WTC11 (cell line): ENCODE results near the gene S100PBP. TPM values are rescaled to one million over a fixed set of nuclear protein-coding genes. Genes with fewer than 3 reads are reported as not detected.

Source experiments
- ATAC-seq: fragments of 200-7000 bp; cut with Tn5 transposase; 2 replicates; pipeline ENCODE4 v1.10.0; 2021; ENCODE audit warnings: mild to moderate bottlenecking, moderate library complexity
- CTCF ChIA-PET: fragments of 300-600 bp; sonication (Branson Sonifier 250); formaldehyde crosslinking; loops from one replicate; lab custom pipeline; 2021; ENCODE audit warnings: antibody characterized with exemption; lab: Charles Lee
- POLR2A ChIA-PET: fragments of 350-600 bp; sonication (Branson Sonifier 250); formaldehyde crosslinking; loops from one replicate; lab custom pipeline; 2021; ENCODE audit warnings: antibody characterized with exemption; lab: Charles Lee
- DNase-seq: peaks from one replicate; pipeline ENCODE4 v3.0.0; 2021; ENCODE audit warnings: low spot score
- H3K27ac Mint-ChIP-seq: 2 replicates; pipeline ENCODE4 v1.8.0; 2021; ENCODE audit warnings: mixed read lengths
- H3K27me3 Mint-ChIP-seq: 2 replicates; pipeline ENCODE4 v1.8.0; 2021; ENCODE audit warnings: low read depth, mild to moderate bottlenecking, moderate library complexity, mixed read lengths
- H3K36me3 Mint-ChIP-seq: 2 replicates; pipeline ENCODE4 v1.8.0; 2021; ENCODE audit warnings: mixed read lengths
- H3K4me1 Mint-ChIP-seq: 2 replicates; pipeline ENCODE4 v1.8.0; 2022; ENCODE audit warnings: mixed read lengths
- H3K4me3 Mint-ChIP-seq: 2 replicates; pipeline ENCODE4 v1.8.0; 2021; ENCODE audit warnings: mild to moderate bottlenecking, moderate library complexity, mixed read lengths
- H3K9me3 Mint-ChIP-seq: 2 replicates; pipeline ENCODE4 v1.8.0; 2021; ENCODE audit warnings: mixed read lengths
- ARID4B ChIP-seq: sonication (generic); formaldehyde crosslinking; IDR thresholded peaks from 2 replicates; pipeline ENCODE4 v1.8.0; 2023; ENCODE audit warnings: missing genetic modification reagents, mild to moderate bottlenecking, borderline replicate concordance
- CBFB ChIP-seq: sonication (generic); formaldehyde crosslinking; IDR thresholded peaks from 2 replicates; pipeline ENCODE4 v1.8.1; 2022; ENCODE audit warnings: mild to moderate bottlenecking, low read depth, missing genetic modification reagents
- E2F4 ChIP-seq: sonication (generic); formaldehyde crosslinking; IDR thresholded peaks from 2 replicates; pipeline ENCODE4 v1.8.1; 2022; ENCODE audit warnings: low read depth, mild to moderate bottlenecking, moderate library complexity, missing genetic modification reagents, borderline replicate concordance
- EMX1 ChIP-seq: fragments of 250-450 bp; sonication (Bioruptor Pico); IDR thresholded peaks from 2 replicates; pipeline ENCODE4 v1.8.0; 2021; ENCODE audit warnings: mild to moderate bottlenecking
- ETV6 ChIP-seq: sonication (generic); formaldehyde crosslinking; IDR thresholded peaks from 2 replicates; pipeline ENCODE4 v1.8.1; 2022; ENCODE audit warnings: mild to moderate bottlenecking, missing genetic modification reagents
- FOXJ3 ChIP-seq: sonication (generic); formaldehyde crosslinking; IDR thresholded peaks from 2 replicates; pipeline ENCODE4 v1.9.0; 2021; ENCODE audit warnings: missing genetic modification reagents, mild to moderate bottlenecking, borderline replicate concordance
- FOXP1 ChIP-seq: sonication (generic); formaldehyde crosslinking; IDR thresholded peaks from 2 replicates; pipeline ENCODE4 v1.8.0; 2022; ENCODE audit warnings: missing genetic modification reagents, mild to moderate bottlenecking, moderate library complexity, borderline replicate concordance
- GTF2I ChIP-seq: fragments of 250-450 bp; sonication (Bioruptor Pico); conservative IDR thresholded peaks from 2 replicates; pipeline ENCODE4 v1.4.0; 2021; ENCODE audit warnings: mild to moderate bottlenecking
- IRF2 ChIP-seq: sonication (generic); formaldehyde crosslinking; IDR thresholded peaks from 2 replicates; pipeline ENCODE4 v1.8.0; 2022; ENCODE audit warnings: low read depth, missing genetic modification reagents, borderline replicate concordance
- JAZF1 ChIP-seq: fragments of 250-450 bp; sonication (Bioruptor Pico); IDR thresholded peaks from 2 replicates; pipeline ENCODE4 v1.9.0; 2021; ENCODE audit warnings: moderate library complexity, mild to moderate bottlenecking, inconsistent platforms
- KAT7 ChIP-seq: sonication (generic); formaldehyde crosslinking; IDR thresholded peaks from 2 replicates; pipeline ENCODE4 v1.8.1; 2023; ENCODE audit warnings: missing genetic modification reagents, mild to moderate bottlenecking, borderline replicate concordance
- MXD4 ChIP-seq: fragments of 250-450 bp; sonication (Bioruptor Pico); IDR thresholded peaks from 2 replicates; pipeline ENCODE4 v1.8.0; 2021; ENCODE audit warnings: mild to moderate bottlenecking, moderate library complexity, borderline replicate concordance
- NFATC4 ChIP-seq: fragments of 250-450 bp; sonication (Bioruptor Pico); IDR thresholded peaks from 2 replicates; pipeline ENCODE4 v1.9.0; 2021; ENCODE audit warnings: mild to moderate bottlenecking
- NFE2L1 ChIP-seq: sonication (generic); formaldehyde crosslinking; IDR thresholded peaks from 2 replicates; pipeline ENCODE4 v1.8.1; 2023; ENCODE audit warnings: missing genetic modification reagents
- NR2C2 ChIP-seq: sonication (generic); formaldehyde crosslinking; IDR thresholded peaks from 2 replicates; pipeline ENCODE4 v1.8.0; 2022; ENCODE audit warnings: mild to moderate bottlenecking, missing genetic modification reagents
- PRRX2 ChIP-seq: fragments of 250-450 bp; sonication (Bioruptor Pico); IDR thresholded peaks from 2 replicates; pipeline ENCODE4 v1.8.0; 2021; ENCODE audit warnings: mild to moderate bottlenecking
- RORB ChIP-seq: fragments of 250-450 bp; sonication (Bioruptor Pico); IDR thresholded peaks from 2 replicates; pipeline ENCODE4 v1.9.0; 2021; ENCODE audit warnings: mild to moderate bottlenecking
- SMAD3 ChIP-seq: sonication (generic); formaldehyde crosslinking; IDR thresholded peaks from 2 replicates; pipeline ENCODE4 v1.8.0; 2022; ENCODE audit warnings: missing genetic modification reagents, mild to moderate bottlenecking, borderline replicate concordance
- SMAD4 ChIP-seq: sonication (generic); formaldehyde crosslinking; IDR thresholded peaks from 2 replicates; pipeline ENCODE4 v1.8.0; 2022; ENCODE audit warnings: mild to moderate bottlenecking, missing genetic modification reagents
- TEAD4 ChIP-seq: sonication (generic); formaldehyde crosslinking; IDR thresholded peaks from 2 replicates; pipeline ENCODE4 v1.8.0; 2022; ENCODE audit warnings: mild to moderate bottlenecking, missing genetic modification reagents
- ZBTB43 ChIP-seq: sonication (generic); formaldehyde crosslinking; IDR thresholded peaks from 2 replicates; pipeline ENCODE4 v1.8.1; 2023; ENCODE audit warnings: mild to moderate bottlenecking, missing genetic modification reagents
- ZNF219 ChIP-seq: sonication (generic); formaldehyde crosslinking; IDR thresholded peaks from 2 replicates; pipeline ENCODE4 v1.8.0; 2023; ENCODE audit warnings: missing genetic modification reagents, mild to moderate bottlenecking, borderline replicate concordance
- ZNF281 ChIP-seq: sonication (generic); formaldehyde crosslinking; IDR thresholded peaks from 2 replicates; pipeline ENCODE4 v1.8.0; 2023; ENCODE audit warnings: mild to moderate bottlenecking, missing genetic modification reagents
- ZNF396 ChIP-seq: fragments of 250-450 bp; sonication (Bioruptor Pico); IDR thresholded peaks from 2 replicates; pipeline ENCODE4 v1.8.0; 2021; ENCODE audit warnings: mild to moderate bottlenecking, moderate library complexity, borderline replicate concordance
- ZNF416 ChIP-seq: fragments of 250-450 bp; sonication (Bioruptor Pico); IDR thresholded peaks from 2 replicates; pipeline ENCODE4 v1.9.0; 2021; ENCODE audit warnings: mild to moderate bottlenecking, inconsistent platforms
- ZNF423 ChIP-seq: fragments of 250-450 bp; sonication (Bioruptor Pico); IDR thresholded peaks from 2 replicates; pipeline ENCODE4 v2.1.2; 2022; ENCODE audit warnings: mild to moderate bottlenecking, moderate library complexity
- ZNF671 ChIP-seq: fragments of 250-450 bp; sonication (Bioruptor Pico); IDR thresholded peaks from 2 replicates; pipeline ENCODE4 v1.8.0; 2021; ENCODE audit warnings: mild to moderate bottlenecking
- total RNA-seq: library from RNA; stranded (reverse); gene quantifications from 3 replicates; pipeline ENCODE4 v1.2.3, GENCODE V29; 2021
- TF ChIP-seq, protein P1 (sequence below): sonication (generic); formaldehyde crosslinking; IDR thresholded peaks from 2 replicates; pipeline ENCODE4 v1.8.0; 2022; ENCODE audit warnings: mild to moderate bottlenecking, missing genetic modification reagents

Gene S100PBP
- total RNA-seq, 1 experiment from 2014 or later: 62.9 TPM

DNA sequence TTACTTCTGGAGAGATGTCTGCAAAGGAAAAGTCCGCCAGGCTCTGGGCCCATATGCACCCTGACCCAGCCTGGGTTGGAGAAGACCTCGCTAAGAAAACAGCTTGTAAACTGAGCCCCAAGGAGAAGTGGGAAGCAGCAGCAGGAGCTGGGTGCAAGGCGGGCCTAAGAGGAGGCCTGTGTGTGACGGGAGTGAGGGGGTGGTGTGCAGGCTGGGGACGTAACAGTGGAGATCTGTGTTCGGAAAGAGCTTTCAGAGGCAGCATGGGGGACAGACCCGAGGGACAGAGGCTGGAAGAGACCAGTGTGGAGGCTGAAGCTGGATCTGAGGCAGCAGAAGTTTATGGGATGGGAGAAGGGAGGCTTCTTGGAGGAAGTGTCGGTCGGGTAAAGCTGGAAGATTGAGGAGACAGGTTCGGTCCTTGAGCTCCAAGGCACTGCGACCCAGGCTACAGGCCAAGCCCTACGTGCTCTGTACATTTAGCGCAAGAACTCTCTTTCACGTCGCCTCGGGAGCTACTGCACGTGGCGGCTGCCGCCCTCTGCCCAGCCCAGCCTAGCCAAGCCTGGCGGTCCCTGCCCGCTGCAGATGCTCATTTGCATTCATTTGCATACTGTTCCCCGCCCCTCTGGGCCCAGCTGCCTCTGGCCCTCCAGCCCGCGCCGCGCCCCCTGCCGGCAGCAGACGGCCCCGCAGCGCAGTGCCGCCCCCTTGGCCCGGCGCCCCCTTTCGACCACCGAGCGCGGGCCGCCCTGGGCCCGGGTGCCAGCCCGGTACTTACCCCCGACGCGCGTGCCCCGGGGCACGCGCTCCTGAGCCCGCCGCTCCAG, 75.1 kb downstream of the S100PBP start:
- peak; percentile 85 for ATAC-seq
- H3K4me3 Mint-ChIP-seq: peak overlapping the region; percentile 79
- TF ChIP-seq FOXP1 (peak; percentile 72; the same call in 1 of the 2 replicates), NFATC4 (no peak), ETV6 (CRISPR knock-in tag) (no peak), SMAD3 (CRISPR knock-in tag) (no peak), NFE2L1 (CRISPR knock-in tag) (peak; percentile 94), CBFB (CRISPR knock-in tag) (no peak), PRRX2 (CRISPR knock-in tag) (no peak), MXD4 (CRISPR knock-in tag) (no peak), EMX1 (CRISPR knock-in tag) (no peak), ZNF219 (CRISPR knock-in tag) (no peak), ARID4B (CRISPR knock-in tag) (peak; percentile 66; the same call in 1 of the 2 replicates), ZBTB43 (CRISPR knock-in tag) (no peak), FOXJ3 (no peak), ZNF671 (CRISPR knock-in tag) (no peak), ZNF423 (no peak), NR2C2 (CRISPR knock-in tag) (0 out of 2 replicates have a peak, but pooled peaks have one; percentile 45), ZNF281 (CRISPR knock-in tag) (no peak; the same call in 1 of the 2 replicates), SMAD4 (CRISPR knock-in tag) (no peak), KAT7 (CRISPR knock-in tag) (no peak), GTF2I (CRISPR knock-in tag) (no peak), TEAD4 (CRISPR knock-in tag) (no peak), E2F4 (CRISPR knock-in tag) (no peak), ZNF416 (CRISPR knock-in tag) (no peak; the same call in 1 of the 2 replicates), IRF2 (CRISPR knock-in tag) (no peak), ZNF396 (no peak), JAZF1 (CRISPR knock-in tag) (no peak), RORB (CRISPR knock-in tag) (no peak)
- TF ChIP-seq, protein P1, sequence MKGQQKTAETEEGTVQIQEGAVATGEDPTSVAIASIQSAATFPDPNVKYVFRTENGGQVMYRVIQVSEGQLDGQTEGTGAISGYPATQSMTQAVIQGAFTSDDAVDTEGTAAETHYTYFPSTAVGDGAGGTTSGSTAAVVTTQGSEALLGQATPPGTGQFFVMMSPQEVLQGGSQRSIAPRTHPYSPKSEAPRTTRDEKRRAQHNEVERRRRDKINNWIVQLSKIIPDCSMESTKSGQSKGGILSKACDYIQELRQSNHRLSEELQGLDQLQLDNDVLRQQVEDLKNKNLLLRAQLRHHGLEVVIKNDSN (CRISPR knock-in tag): no peak

More for the DNA sequence above, 75.1 kb downstream of the S100PBP start:
- CTCF ChIA-PET: interaction anchor here (0.6 to 7.4 kb wide), 51 partner anchors 8 to 1172 kb away, joined by 3 to 80 read pairs (median 4); partner anchors contain the start of genes AZIN2, BSDC1, FNDC5 and RNF19B
- POLR2A ChIA-PET: no interaction called here
- peak; percentile 92 for DNase-seq
- Mint-ChIP-seq H3K4me1 (peaks cover 11% of the 10 kb centered on the region), H3K36me3 (no peaks in the 10 kb centered on the region), H3K9me3 (peaks cover 7% of the 10 kb centered on the region), H3K27ac (no peak overlapping the region), H3K27me3 (peaks cover 59% of the 10 kb centered on the region)
